HL-60/S4 (cell line): Measurements from ENCODE around the gene CLN5.
"Not testable (repeated sequence)": the region's sequence is repeated elsewhere in the genome, so short reads cannot be mapped to it uniquely, and the experiment has no call there.

ENCODE experiments used
- in situ Hi-C: fragments of 300-500 bp; cut with MboI; formaldehyde crosslinking; loops from 2 replicates; pipeline ENCODE4 v1.14.3; 2022; ENCODE audit warnings: low sequenced_read_pairs

Gene CLN5

GRCh38 chr13:76991796-76992547 lies at the start of gene CLN5:
Gene CLN5 (plus strand): TSS chr13:76992081. CDS start chr13:76992099, 18 bp downstream.
- in situ Hi-C loops, result no loop called here

GRCh38 chr13:76942363-76942762 lies 49.5 kb upstream of the CLN5 start:
- in situ Hi-C loops, result no loop called here

DNA sequence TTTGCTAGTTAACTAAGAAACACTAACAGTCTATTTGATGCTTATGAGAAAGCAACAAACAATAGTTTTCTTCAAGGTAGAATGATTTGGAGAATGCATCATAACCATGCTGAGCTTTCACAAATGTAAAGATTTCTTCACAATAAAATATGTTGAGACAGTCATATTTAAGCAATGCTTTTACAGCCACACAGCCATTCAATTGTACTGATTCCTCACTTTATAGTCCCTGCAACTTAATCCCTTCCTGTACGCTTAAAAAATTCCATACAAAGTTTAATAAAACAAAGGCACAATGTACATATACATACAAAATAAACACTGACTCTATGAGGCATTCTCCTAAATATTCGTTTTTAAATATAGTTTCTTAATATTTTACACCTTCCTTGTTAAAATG lies 48.2 kb upstream of the CLN5 start:
- in situ Hi-C loops, result no loop called here

- in situ Hi-C loops, result no loop called here
Observed at GRCh38 chr13:76944456-76944855, 47.4 kb upstream of the CLN5 start.

GRCh38 chr13:76948149-76948548 lies 43.7 kb upstream of the CLN5 start, which contains the start of gene ACOD1:
Gene ACOD1 (plus strand): TSS chr13:76948511. CDS start chr13:76948559, 48 bp downstream.
- in situ Hi-C loops, result no loop called here

- in situ Hi-C loops, result no loop called here
Observed at GRCh38 chr13:76950101-76950500, 41.8 kb upstream of the CLN5 start.

GRCh38 chr13:76953968-76954367 lies 37.9 kb upstream of the CLN5 start:
- in situ Hi-C loops, result no loop called here

- in situ Hi-C loops, result no loop called here
Observed at GRCh38 chr13:76954538-76954937, 37.3 kb upstream of the CLN5 start.

DNA sequence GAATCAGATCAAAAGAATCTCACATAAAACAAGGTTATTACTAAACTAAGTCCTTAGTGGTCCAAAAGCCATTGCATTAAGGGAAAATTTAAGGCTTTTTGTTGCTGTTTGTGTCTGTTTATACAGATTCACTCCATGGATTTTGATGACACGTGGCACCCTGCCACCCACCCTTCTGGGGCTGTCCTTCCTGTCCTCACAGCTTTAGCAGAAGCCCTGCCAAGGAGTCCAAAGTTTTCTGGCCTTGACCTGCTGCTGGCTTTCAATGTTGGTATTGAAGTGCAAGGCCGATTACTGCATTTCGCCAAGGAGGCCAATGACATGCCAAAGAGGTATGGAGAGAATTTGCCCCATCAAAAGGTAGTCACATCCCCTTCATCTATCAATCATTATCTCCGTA lies 36.7 kb upstream of the CLN5 start:
- in situ Hi-C loops, result no loop called here

DNA sequence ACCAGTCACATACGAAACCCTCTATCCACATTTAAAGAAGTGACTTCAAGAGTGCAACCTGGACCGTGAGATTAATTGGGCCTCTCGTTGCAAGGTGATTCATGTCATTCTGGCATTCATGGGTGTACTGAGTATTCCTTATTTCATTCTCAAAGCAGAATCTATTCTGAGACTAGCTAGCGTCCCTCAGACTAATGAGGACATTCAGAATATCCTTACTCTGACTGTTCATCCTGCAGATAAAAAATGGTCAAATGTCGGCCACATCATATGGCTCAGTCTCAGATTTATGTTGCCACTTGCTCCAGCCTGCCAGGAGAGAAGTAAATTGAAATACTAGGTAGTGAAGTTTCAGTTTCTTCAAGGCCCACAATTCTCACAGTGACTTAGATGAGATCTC lies 36.2 kb upstream of the CLN5 start:
- in situ Hi-C loops, result no loop called here

DNA sequence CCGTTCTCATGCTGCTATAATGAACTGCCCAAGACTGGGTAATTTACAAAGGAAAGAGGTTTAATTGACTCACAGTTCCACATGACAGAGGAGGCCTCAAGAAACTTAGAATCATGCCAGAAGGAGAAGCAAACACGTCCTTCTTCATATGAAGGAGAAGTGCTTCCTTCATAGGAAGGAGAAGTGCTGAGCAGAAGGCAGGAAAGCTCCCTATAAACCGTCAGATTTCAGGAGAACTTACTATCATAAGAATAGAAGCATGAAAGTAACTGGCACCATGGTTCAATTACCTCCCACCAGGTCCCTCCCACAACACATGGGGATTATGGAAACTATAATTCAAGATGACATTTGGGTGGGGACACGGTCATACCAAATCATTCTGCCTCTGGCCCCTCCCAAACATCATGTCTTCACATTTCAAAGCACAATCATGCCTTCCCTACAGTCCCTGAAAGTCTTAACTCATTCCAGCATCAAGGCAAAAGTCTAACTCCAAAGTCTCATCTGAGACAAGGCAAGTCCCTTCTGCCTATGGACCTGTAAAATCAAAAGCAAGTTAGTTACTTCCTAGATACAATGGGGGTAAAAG lies 32.9 kb upstream of the CLN5 start:
- in situ Hi-C loops, result no loop called here

DNA sequence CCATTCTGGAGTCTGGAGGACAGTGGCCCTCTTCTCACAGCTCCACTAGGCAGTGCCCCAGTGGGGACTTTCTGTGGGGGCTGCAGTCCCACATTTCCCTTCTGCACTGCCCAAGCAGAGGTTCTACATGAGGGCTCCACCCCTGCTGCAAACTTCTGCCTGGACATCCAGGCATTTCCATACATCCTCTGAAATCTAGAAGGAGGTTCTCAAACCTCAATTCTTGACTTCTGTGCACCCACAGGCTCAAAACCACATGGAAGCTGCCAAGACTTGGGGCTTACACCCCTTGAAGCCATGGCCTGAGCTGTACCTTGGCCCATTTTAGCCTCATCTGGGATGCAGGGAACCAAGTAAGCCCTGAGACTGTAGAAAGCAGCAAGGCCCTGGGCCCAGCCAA lies 32.1 kb upstream of the CLN5 start:
- in situ Hi-C loops, result not testable (repeated sequence)

DNA sequence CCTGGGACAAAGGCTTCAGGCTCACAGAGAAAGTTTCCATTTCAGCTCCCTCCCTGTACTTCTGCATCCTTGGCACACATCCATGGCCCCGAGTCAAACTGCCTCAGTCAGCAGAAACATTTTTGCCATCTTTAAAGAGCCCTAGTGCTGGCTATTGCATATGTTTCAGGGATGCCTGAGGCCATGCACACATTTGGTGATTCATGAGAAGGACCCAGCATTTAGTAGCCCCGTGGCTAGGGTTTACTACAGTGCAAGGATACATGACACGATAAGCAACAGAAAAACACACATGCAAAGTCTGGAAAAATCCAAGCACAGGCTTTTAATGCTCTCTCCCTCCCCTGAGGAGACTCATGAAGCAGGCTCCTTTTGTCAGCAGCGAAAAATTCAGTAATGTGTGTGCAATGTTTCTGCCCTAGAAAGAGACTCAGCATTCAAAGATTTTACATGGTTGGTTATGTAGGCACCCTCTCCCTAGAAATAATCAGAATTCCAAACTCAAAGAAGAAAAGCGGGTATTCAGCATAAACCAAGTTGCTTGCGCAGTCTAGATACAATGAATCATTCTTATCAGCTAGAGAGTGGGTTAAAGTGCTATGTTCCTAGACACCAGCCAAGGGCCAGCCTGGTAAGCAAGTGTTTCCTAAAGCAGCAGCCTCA lies 26.0 kb upstream of the CLN5 start:
- in situ Hi-C loops, result no loop called here

DNA sequence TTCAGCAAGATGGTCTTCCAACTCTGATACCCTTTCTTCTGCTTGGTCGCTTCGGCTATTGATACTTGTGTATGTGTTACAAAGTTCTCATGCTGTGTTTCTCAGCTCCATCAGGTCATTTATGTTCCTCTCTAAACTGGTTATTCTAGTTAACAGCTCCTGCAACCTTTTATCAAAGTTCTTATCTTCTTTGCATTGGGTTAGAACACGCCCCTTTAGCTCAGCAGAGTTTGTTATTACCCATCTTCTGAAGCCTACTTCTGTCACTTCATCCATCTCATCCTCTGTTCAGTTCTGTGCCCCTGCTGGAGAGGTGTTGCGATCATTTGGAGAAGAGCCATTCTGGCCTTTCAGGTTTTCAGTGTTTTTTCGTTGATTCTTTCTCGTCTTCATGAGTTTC lies 24.9 kb upstream of the CLN5 start:
- in situ Hi-C loops, result no loop called here

DNA sequence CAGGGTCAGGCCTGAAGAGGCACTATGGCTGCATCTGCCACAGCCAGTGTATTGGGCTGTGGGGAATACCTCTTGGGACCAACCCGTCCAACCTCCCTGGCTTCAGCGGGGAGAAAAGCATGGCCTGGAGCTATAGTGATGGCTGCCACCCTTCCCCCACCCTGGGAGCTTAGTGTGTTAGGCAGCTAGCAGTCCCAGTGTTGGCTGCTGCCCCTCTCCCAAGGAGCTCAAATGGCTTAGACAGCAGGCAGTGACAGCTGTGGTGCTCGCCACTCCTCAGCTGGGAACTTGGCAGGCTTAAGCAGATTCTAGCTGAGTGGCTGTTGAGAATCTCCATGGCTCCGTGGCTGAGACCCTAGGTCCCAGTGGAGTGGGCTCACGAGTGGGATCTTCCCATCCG lies 23.8 kb upstream of the CLN5 start:
- in situ Hi-C loops, result no loop called here

- in situ Hi-C loops, result no loop called here
Observed at GRCh38 chr13:76969488-76970365, 22.2 kb upstream of the CLN5 start.

- in situ Hi-C loops, result no loop called here
Observed at GRCh38 chr13:76971215-76971614, 20.7 kb upstream of the CLN5 start.

GRCh38 chr13:76971851-76972829 lies 19.7 kb upstream of the CLN5 start:
- in situ Hi-C loops, result no loop called here

- in situ Hi-C loops, result no loop called here
Observed at GRCh38 chr13:76973920-76974617, 17.8 kb upstream of the CLN5 start.
